ENCODE measurements around the gene PTPN12.

The PTPN12 gene

DNA sequence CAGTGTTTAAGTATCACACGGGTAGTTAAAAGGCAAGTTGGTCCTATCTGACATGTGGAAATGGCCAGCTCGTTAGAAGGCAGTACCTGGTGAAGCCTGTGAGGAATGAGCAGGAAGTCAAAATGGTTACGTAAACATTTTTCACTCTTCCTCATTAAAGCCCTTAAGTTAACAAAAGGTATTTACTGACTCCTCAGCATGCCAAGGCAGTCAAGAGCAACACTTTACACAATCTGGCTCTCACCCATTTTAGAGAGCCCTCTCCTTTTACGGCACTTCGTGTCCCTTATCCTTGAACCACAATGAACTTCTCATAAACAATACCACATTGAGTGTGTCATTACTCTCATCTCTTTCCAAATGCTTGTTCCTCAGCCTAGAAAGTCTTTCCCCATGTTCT, 148.1 kb downstream of the PTPN12 start:
- Histone ChIP-seq H3K9ac (ENCODE audit: low read length) (peak overlapping the region; percentile 67), H3K27me3 (ENCODE audit: control insufficient read depth, insufficient read depth, low read length) (no peaks in the 10 kb centered on the region), H3K4me3 (ENCODE audit: low read length) (peak overlapping the region; percentile 16), H3K9me3 (ENCODE audit: control insufficient read depth, low read length) (no peaks in the 10 kb centered on the region), H3K4me1 (ENCODE audit: control insufficient read depth, insufficient read depth, low read length) (peaks cover 57% of the 10 kb centered on the region), H3K36me3 (ENCODE audit: control insufficient read depth, insufficient read depth, low read length) (no peaks in the 10 kb centered on the region)

DNA sequence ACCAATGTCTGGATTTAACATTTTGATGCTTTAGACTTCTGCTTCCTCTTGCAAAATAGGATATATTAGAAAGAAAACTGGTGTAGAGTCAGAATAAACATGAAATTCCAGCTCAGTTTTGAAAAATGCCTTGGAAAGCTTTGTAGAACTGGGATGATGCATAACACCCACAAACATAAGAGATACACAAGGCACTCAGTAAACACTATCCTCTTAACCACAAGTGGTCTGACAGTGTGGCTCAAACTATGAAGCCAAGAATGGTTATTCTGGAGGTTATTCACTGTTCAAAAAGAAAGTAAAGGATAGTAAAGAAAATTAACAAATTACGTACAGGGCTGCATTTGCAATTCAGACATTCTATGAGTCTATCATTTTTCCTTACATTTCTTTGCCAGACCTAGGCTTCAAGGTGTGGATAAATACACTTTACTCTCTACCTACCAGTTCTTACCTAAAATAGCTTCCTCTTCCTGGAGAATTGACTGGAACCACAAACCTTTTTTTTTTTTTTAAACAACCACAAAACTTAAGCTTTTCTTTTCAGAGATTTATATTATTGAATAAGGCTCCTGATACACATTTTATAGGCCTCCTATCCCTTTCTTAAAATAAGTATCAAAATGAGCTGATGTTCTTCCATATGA, 150.1 kb downstream of the PTPN12 start:
- Histone ChIP-seq H3K4me3 (ENCODE audit: low read length) (no peak overlapping the region), H3K36me3 (ENCODE audit: control insufficient read depth, insufficient read depth, low read length) (no peaks in the 10 kb centered on the region), H3K27me3 (ENCODE audit: control insufficient read depth, insufficient read depth, low read length) (no peaks in the 10 kb centered on the region), H3K9ac (ENCODE audit: low read length) (peak overlapping the region; percentile 5), H3K9me3 (ENCODE audit: control insufficient read depth, low read length) (no peaks in the 10 kb centered on the region), H3K4me1 (ENCODE audit: control insufficient read depth, insufficient read depth, low read length) (peaks cover 60% of the 10 kb centered on the region)

DNA sequence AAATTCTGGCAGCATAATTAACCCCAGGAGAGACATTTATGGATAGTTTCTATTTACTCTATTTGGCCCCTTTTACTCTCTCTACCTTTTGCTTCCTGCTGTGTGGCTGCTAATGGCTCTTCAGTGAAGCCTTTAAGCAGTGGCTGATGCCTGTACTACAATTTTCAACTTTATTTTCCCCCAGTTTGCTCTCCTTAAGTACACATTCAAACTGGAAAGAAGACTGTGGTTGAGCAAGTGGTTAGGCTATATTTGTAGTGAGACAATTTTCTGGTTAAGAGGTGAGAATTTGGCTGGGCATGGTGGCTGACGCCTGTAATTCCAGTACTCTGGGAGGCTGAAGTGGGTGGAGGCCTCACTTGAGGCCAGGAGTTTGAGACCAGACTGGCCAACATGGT, 150.7 kb downstream of the PTPN12 start:
- Histone ChIP-seq H3K4me3 (ENCODE audit: low read length) (no peak overlapping the region), H3K9me3 (ENCODE audit: control insufficient read depth, low read length) (no peaks in the 10 kb centered on the region), H3K9ac (ENCODE audit: low read length) (no peak overlapping the region), H3K36me3 (ENCODE audit: control insufficient read depth, insufficient read depth, low read length) (no peaks in the 10 kb centered on the region), H3K27me3 (ENCODE audit: control insufficient read depth, insufficient read depth, low read length) (no peaks in the 10 kb centered on the region), H3K4me1 (ENCODE audit: control insufficient read depth, insufficient read depth, low read length) (peaks cover 61% of the 10 kb centered on the region)
